GM12865 (cell line): ENCODE measurements around the gene PHYHIPL.
A peak's percentile ranks its signal among the peaks of the same experiment; 100 is the strongest.
"Not testable (repeated sequence)": the region's sequence is repeated elsewhere in the genome, so short reads cannot be mapped to it uniquely, and the experiment has no call there.

Experiments used
- DNase-seq: peaks from one replicate; pipeline ENCODE4 v3.0.0; 2010; ENCODE audit warnings: low read depth
- H3K4me3 ChIP-seq: 2 replicates; pipeline ENCODE4 v1.5.1; 2011; ENCODE audit warnings: mild to moderate bottlenecking, low read depth, low read length, control low read depth
- CTCF ChIP-seq: IDR thresholded peaks from 2 replicates; pipeline ENCODE4 v1.5.1; 2011; ENCODE audit warnings: low read length, control low read depth, low read depth, inconsistent platforms; ENCODE audit not compliant: insufficient read depth; ENCODE audit errors: missing control alignments

PHYHIPL gene

GRCh38 chr10:59222788-59223187, 46.3 kb downstream of the PHYHIPL start:
- DNase-seq: no peak
- no peak overlapping the region for H3K4me3 ChIP-seq
- TF ChIP-seq CTCF: no peak

DNA sequence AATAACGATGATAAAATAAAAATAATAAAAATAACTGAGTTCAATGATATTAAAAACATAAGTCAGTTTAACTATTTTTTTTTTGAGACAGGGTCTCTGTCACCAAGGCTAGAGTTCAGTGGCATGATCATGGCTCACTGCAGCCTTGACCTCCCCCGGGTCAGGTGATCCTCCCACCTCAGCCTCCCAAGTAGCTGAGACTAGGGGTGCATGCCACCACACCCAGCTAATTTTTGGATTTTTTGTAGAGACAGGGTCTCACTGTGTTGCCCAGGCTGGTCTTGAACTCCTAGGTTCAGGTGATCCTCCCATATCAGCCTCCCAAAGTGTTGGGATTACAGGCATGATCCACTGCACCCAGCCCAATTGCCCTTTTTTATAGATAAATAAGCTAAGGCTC, 47.2 kb downstream of the PHYHIPL start:
- not testable (repeated sequence) for DNase-seq, H3K4me3 ChIP-seq

DNA sequence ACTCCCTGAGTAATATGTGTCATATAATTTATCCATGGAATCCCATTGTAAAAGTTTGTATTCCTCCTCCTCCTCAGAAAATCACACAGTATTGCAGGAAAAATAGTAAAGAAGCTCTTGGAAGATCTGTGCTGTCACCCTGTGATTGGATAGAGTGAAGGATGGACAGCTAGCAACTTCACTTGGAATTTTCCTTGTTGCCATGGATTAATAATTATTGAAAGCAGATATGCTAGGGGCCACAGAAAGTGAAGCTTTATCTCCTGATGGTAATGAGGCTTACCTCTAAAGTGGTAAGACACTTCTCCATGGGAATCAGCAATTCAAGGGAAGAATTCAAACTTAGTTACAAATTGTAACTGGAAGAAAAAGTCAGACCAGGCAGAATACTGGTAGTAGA, 48.8 kb downstream of the PHYHIPL start:
- H3K4me3 ChIP-seq: no peak overlapping the region
- TF ChIP-seq CTCF: no peak
- DNase-seq: no peak

DNA sequence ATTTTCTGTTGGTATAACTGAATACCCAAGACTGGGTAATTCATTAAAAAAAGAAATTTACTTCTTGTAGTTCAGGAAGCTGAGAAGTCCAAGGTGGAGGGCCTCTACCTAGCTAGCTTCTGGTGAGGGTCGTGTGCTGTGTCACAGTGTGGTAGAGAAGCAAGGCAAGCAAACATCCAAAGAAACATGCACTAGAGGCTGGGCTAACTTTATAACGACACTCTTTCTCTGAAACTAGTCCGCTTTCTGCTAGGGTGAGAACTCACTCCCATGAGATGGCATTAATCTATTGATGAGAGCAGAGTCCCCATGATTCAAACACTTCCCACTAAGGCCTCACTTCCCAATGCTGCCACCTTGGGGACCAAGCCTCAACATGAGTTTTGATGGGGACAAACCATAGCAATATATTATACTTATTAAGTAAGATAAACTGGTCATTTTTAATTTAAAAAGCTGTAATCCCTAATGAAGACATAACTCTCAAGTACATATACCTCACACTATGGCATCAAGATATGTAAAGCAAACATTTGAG, 50.8 kb downstream of the PHYHIPL start:
- H3K4me3 ChIP-seq: no peak overlapping the region
- no peak for TF ChIP-seq CTCF
- peak; percentile 4 for DNase-seq

DNA sequence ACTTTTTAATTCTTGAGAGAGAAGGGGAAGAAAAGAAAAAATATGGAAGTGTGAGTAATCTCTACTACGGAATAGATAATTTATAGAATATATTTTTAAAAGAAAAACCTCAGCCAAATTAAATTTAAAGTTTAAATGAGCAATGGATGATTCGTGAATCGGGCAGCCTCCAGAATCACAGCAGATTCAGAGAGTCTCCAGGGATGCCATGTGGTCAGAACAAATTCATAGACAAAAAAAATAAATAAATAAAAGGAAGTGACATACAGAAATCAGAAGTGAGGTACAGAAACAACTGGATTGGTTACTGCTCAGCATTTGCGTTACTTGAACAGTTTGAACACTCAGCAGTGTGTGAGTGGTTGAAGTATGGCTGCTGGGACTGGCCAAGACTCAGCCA, 53.0 kb downstream of the PHYHIPL start:
- no peak overlapping the region for H3K4me3 ChIP-seq
- DNase-seq: no peak
- no peak for TF ChIP-seq CTCF

- no peak for TF ChIP-seq CTCF
- no peak overlapping the region for H3K4me3 ChIP-seq
- DNase-seq: no peak
Observed at GRCh38 chr10:59234194-59234593, 57.8 kb downstream of the PHYHIPL start.

- DNase-seq: peak; percentile 31
- peak; percentile 35 for TF ChIP-seq CTCF
- no peak overlapping the region for H3K4me3 ChIP-seq
Observed at GRCh38 chr10:59234816-59235429, 58.5 kb downstream of the PHYHIPL start.
